Astrocyte (in vitro differentiated cells and primary cell): ENCODE data around the gene ACOX3.

Experiments
- CTCF ChIP-seq: IDR thresholded peaks from 2 replicates; pipeline ENCODE4 v1.5.1; 2011; ENCODE audit warnings: low read depth, mild to moderate bottlenecking, inconsistent platforms, low read length, moderate library complexity; ENCODE audit not compliant: insufficient read depth
- EZH2 ChIP-seq: IDR thresholded peaks from 2 replicates; pipeline ENCODE4 v1.6.1; 2012; ENCODE audit warnings: mild to moderate bottlenecking, low read length, inconsistent platforms; ENCODE audit not compliant: insufficient read depth

GRCh38 chr4:8381814-8382581 is 58.5 kb downstream of the ACOX3 start:
- TF ChIP-seq EZH2 (no peak), CTCF (no peak)
